GM12875 (cell line): ENCODE measurements around the gene FERMT3.
A peak's percentile ranks its signal among the peaks of the same experiment; 100 is the strongest.

ENCODE experiments used
- H3K4me3 ChIP-seq: one replicate; pipeline ENCODE4 v1.5.1; 2011; ENCODE audit warnings: low read depth, low read length, control low read depth
- TF ChIP-seq, protein P1 (sequence below): IDR thresholded peaks from 2 replicates; pipeline ENCODE4 v1.5.1; 2011; ENCODE audit warnings: low read depth, mild to moderate bottlenecking, control low read depth, inconsistent platforms, low read length, moderate library complexity, borderline replicate concordance; ENCODE audit not compliant: insufficient read depth

FERMT3 gene

DNA sequence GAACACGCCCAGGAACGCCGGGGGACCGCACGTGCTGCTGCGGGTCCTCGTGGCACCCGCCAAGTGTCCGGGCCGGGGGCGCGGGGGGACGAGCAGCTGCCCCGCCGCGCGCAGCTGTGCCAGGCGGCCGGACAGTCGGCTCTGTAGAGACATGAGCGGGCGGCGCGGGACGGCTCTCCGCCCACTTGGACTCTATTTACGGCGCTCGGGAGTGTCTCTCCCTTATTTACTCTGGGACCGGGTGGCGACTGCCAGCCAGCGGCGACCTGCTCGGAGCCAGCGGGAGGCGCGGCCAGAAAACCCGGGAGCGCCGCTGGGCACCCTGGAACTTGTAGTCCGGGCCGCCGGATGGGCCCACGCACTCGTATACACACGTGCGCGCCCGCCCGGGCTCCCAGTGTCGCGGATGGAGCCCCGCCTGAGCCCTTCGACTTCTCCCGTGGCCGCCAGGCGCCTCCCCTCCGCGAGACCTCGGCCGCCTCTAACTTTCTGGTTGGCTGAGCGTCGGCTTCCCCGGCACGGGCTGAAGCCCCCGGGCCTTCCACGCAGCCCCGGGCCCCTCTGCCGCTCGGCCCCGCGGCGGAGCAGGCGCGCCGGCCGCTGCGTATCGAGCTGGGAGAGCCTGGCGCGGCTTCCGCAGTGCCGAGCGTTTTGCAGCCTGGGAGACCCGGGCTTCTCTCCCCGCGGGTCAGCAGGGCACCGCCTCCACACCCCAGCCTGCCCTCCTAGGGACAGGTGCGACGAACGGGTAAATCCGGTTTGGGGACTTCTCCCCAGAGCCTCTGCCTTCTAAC is 40.5 kb upstream of the FERMT3 start, which contains the start of gene MACROD1:
Gene MACROD1 (minus strand): TSS at position 272 of the 794 bp plus-strand sequence. CDS start 119 bp downstream, at position 153.
- TF ChIP-seq, protein P1, sequence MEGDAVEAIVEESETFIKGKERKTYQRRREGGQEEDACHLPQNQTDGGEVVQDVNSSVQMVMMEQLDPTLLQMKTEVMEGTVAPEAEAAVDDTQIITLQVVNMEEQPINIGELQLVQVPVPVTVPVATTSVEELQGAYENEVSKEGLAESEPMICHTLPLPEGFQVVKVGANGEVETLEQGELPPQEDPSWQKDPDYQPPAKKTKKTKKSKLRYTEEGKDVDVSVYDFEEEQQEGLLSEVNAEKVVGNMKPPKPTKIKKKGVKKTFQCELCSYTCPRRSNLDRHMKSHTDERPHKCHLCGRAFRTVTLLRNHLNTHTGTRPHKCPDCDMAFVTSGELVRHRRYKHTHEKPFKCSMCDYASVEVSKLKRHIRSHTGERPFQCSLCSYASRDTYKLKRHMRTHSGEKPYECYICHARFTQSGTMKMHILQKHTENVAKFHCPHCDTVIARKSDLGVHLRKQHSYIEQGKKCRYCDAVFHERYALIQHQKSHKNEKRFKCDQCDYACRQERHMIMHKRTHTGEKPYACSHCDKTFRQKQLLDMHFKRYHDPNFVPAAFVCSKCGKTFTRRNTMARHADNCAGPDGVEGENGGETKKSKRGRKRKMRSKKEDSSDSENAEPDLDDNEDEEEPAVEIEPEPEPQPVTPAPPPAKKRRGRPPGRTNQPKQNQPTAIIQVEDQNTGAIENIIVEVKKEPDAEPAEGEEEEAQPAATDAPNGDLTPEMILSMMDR: no peak
- peak within 1 kb of the TSS; percentile 77 for H3K4me3 ChIP-seq

DNA sequence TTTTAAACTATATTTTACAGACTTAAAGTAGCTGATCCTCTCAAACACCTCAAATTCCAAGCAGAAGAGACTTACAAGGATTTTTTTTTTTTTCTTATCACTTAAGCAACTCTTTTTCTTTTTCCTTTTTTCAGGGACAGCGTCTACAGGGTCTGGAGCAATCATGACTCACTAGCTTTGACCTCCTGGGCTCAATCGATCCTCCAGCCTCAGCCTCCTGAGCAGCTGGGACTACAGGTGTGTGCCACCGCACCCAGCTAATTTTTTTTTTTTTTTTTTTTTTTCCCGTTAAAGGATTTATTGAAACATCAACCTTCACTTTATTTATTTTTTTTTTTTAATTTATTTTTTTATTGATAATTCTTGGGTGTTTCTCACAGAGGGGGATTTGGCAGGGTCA is 36.1 kb upstream of the FERMT3 start:
- no peak overlapping the region for H3K4me3 ChIP-seq
- TF ChIP-seq, protein P1: no peak

DNA sequence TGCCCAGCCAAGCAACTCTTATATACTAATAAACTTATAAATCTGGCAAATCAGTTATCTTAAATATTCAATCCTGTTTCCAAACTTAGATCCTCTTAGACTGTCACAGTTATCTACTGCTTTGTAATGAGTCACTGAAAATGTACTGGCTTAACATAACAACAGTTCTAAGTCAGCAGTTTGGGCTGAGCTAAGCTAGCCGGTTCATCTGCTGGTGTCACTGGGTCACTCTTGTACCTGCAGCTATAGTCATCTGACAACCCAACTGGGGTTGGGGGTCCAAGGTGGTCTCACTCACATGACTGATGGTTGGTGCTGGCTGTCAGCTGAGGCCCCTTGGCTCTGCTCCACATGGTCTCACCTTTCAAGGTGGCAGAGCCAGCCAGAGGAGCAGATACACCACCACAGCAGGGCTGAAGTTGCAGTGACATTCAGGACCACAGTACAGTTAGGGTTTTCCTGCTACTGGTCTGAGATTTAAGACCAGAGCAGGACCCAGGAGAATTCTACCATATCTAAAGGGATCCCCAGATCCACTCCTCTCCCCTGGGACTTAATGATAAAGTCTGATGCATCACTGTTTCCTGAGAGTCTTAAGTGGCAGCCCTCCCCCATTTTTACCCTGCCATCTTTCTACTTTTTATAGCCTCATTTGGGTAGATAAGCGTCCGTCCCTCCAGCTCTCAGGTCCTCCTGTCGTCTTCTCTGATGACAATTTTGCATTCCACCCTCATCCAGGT is 32.7 kb upstream of the FERMT3 start:
- TF ChIP-seq, protein P1: no peak

DNA sequence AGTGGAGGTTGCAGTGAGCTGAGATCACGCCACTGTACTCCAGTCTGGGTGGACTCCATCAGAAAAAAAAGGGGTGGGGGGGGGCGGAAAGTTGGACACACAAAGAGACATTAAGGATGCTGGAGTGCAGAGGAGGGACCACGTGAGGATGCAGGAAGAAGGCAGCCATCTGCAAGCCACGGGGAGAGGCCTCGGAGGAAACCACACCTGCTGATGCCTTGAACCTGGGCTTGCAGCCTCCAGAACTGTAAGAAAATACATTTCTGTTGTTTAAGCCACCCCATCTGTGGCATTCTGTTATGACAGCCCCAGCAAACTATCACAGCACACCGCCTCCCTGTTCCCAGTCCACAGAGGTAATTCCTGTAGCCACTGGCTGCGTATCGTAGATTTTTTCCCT is 29.8 kb upstream of the FERMT3 start:
- H3K4me3 ChIP-seq: no peak overlapping the region
- TF ChIP-seq, protein P1: no peak

More for the DNA sequence above, 32.7 kb upstream of the FERMT3 start:
- no peak overlapping the region for H3K4me3 ChIP-seq

DNA sequence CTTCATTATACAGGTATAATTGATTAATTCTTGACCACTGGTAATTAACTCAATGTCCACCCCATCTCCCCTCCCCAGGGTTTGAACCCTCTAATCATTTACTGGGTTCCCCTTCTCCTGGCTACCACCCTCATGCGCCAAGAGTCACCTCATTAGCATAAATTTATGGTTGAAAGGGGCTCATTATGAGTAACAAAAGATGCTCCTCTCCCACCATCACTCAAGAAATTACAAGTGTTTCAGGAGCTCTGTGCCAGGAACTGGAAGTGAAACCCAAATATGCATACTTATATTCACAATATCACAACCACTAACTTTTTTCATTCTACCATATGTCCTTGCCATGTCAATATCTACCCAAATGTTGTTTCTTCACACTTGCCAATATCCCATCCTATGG is 28.3 kb upstream of the FERMT3 start:
- H3K4me3 ChIP-seq: no peak overlapping the region
- TF ChIP-seq, protein P1: no peak

DNA sequence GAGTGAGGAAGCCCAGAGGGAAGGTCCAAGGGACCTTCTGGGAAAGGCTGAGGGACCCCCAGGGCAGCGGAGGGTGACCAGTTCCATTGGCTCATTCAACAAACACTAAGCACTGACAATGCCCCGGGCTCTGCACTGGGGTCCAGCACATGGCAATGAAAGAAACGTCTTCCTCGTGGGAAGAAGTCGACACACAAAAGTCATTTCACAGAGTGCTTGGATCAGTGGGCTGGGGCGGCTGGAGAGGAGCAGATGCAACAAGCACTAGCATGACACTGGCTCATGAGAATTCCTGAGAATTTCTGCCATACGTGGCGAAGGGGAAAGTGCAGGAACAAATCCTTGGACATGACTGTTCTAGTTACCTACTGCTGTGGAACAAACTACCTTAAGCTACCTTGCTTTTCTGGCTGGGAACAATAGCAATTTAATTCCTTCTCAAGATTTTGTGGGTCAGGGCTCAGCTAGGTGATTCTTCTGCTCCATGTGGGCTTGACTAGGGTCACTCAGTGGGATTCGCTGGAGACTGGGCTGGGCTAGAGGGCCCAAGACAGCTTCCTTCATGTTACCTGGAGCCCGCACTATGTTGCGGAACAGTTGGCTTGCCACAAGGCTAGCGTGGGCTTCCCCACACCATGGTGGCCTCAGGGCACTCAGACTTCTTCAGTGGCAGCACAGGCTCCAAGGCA is 27.4 kb upstream of the FERMT3 start:
- no peak overlapping the region for H3K4me3 ChIP-seq
- TF ChIP-seq, protein P1: no peak
